ENCODE data around the gene VPREB1. TPM values are rescaled to one million over a fixed set of nuclear protein-coding genes. Genes with fewer than 3 reads are reported as not detected.

Gene VPREB1, protein sequence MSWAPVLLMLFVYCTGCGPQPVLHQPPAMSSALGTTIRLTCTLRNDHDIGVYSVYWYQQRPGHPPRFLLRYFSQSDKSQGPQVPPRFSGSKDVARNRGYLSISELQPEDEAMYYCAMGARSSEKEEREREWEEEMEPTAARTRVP
- total RNA-seq, result not detected in 2 replicates

DNA sequence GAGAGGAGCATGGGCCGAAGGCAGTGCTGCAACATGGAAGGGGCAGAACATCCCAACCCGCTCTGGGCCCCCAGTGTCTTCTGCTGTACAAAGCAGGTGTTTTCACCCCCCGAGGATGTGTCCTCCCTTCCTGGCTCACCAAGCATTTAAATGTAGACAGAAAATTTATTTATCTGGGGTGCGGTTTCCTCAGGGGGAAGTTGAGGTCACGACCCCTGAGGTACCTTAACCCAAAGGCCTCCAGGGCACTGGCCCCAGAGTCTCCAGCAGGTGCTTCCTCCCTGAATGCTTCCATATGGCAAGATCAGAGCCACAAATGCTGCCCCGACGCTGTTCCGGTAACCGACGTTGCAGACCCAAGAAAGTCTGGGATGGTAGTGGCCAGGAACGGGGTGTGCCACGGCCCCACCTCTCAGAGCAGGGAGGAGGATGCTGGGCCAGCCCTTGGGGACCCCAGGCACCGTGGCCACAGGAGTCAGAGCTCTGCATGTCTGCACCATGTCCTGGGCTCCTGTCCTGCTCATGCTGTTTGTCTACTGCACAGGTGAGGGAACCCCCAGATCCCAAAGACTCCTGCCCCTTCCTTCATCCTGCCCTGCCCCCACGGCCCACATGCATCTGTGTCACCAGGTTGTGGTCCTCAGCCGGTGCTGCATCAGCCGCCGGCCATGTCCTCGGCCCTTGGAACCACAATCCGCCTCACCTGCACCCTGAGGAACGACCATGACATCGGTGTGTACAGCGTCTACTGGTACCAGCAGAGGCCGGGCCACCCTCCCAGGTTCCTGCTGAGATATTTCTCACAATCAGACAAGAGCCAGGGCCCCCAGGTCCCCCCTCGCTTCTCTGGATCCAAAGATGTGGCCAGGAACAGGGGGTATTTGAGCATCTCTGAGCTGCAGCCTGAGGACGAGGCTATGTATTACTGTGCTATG lies at the start of gene VPREB1:
Gene VPREB1 (plus strand): TSS at position 471 of the 935 bp plus-strand sequence. CDS start 28 bp downstream, at position 499.

All from epithelial cell of alveolus of lung (primary cell).